Epithelial cell of prostate (primary cell): ENCODE data around the gene CLSTN2.

Experiments
- DNase-seq: peaks from one replicate; pipeline ENCODE4 v3.0.0-alpha.2; 2011; ENCODE audit warnings: low read depth, low spot score
- H3K27ac ChIP-seq: fragments of 450-650 bp; 2 replicates; pipeline ENCODE4 v1.5.1; 2017; ENCODE audit warnings: mild to moderate bottlenecking

Gene CLSTN2

GRCh38 chr3:140250945-140251344, 316.0 kb downstream of the CLSTN2 start:
- DNase-seq: no peak
- H3K27ac ChIP-seq: no peak overlapping the region

- no peak for DNase-seq
- H3K27ac ChIP-seq: no peak overlapping the region
Measured at GRCh38 chr3:140251678-140252077, 316.7 kb downstream of the CLSTN2 start.

DNA sequence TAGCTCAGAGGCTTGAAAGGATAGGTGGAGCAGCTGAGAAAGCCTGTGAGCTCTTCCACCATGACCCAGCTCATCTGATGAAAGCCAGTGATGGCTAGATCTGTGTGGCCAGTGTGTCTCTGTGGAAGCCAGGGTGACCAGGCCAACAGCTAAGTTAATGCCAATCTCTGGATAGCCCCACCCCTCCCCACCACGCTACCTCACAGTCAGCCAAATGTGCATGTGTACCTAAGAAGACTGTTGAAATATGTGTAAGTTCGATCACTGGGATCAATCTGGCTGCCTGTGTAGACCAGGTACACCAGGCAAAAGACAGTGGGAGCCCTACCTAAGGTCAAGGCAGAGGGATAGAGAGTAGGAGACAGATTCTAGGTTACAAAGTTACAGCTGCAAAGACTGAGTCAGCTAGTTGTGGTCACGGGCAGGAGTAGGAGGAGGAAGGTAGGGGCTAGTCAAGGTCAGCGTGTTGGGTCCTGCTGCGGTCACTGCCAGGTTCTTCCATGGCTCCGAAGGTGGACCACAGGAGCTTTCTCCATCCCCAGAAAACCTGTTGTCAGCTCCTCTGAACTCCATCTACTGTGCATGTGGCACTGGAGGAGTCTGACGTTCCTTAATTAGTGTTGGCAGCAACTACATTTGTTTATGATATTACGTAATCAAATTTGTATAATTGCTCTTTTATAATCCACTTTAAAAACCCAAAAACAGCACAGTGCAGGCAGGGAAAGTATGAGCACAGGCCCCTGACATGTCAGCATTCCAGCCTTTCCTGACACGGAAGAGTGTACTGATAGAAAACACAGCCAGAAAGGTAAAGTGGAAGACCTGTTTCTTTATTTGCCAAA, 318.0 kb downstream of the CLSTN2 start:
- no peak overlapping the region for H3K27ac ChIP-seq
- no peak for DNase-seq

GRCh38 chr3:140258222-140258724, 323.3 kb downstream of the CLSTN2 start:
- no peak overlapping the region for H3K27ac ChIP-seq
- no peak for DNase-seq

GRCh38 chr3:140265302-140265701, 330.3 kb downstream of the CLSTN2 start:
- no peak overlapping the region for H3K27ac ChIP-seq
- no peak for DNase-seq

DNA sequence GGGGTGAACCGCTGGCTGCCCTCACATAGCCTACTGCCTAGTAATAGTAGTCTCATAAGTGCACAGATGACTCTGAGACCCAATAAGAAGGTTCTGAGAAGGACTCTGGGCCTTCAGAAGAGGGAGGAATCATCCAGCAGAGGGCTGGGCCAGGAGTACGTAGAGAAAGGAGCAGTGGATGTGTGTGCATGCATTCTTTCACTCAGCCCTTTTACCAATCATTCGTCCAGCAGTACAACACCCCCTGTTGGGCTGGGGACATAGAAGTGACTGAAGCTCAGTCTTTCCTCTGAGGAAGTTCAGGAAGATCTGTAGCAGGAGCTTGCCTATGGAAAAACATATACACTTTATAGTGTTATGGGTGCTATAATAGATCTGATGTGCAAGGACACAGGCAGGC, 333.1 kb downstream of the CLSTN2 start:
- H3K27ac ChIP-seq: no peak overlapping the region
- DNase-seq: no peak

- DNase-seq: no peak
- H3K27ac ChIP-seq: no peak overlapping the region
Measured at GRCh38 chr3:140268610-140269009, 333.6 kb downstream of the CLSTN2 start.

- DNase-seq: peak; percentile 72
Measured at GRCh38 chr3:140270329-140270728, 335.3 kb downstream of the CLSTN2 start.

GRCh38 chr3:140273542-140274195, 338.7 kb downstream of the CLSTN2 start:
- DNase-seq: no peak
- H3K27ac ChIP-seq: no peak overlapping the region

More at GRCh38 chr3:140270329-140270728, 335.3 kb downstream of the CLSTN2 start:
- H3K27ac ChIP-seq: no peak overlapping the region

- H3K27ac ChIP-seq: no peak overlapping the region
- no peak for DNase-seq
Measured at GRCh38 chr3:140274429-140274828, 339.4 kb downstream of the CLSTN2 start.

GRCh38 chr3:140276703-140277102, 341.7 kb downstream of the CLSTN2 start:
- DNase-seq: no peak
- no peak overlapping the region for H3K27ac ChIP-seq

GRCh38 chr3:140277886-140278285, 342.9 kb downstream of the CLSTN2 start:
- H3K27ac ChIP-seq: no peak overlapping the region
- no peak for DNase-seq

GRCh38 chr3:140284372-140284771, 349.4 kb downstream of the CLSTN2 start:
- DNase-seq: no peak
- no peak overlapping the region for H3K27ac ChIP-seq

DNA sequence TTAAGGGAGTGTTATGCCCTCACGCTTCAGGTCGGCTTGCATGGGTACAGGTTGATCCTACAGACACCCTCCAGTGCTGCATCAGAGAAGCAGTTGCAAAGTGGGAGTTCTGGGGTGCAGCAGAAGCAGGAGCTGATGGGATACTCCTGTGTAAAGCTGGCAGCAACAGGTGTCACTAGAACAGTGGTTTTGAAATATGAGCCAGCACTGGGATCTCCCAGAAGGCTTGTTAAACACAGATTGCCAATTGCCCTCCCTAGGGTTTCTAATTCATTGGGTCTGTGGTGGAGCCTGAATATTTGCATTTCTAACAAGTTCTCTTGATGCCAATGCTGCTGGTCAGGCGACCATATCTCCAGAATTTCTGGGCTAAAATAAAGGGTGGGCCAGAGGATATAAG, 350.4 kb downstream of the CLSTN2 start:
- DNase-seq: no peak
- no peak overlapping the region for H3K27ac ChIP-seq

DNA sequence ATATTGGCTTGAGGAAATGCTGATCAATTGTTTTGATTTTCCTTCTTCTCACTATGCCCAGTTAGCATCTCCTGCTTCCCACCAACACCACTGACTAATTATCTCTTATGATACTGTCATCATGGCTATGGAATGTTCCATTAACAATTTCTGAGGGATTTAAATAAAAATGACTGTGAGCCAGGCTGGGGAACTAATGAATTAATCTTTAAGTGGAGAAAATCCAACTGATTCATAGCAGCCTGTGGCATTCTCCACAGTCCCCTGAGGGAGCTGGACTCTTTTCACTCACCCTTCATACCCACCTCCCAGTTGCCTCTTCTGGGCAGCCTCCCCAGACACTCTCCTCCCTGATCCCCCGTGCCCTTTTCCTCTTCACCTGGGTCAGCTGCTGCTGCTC, 353.6 kb downstream of the CLSTN2 start:
- no peak overlapping the region for H3K27ac ChIP-seq
- DNase-seq: no peak

GRCh38 chr3:140290105-140290504, 355.1 kb downstream of the CLSTN2 start:
- DNase-seq: peak; percentile 40
- peak overlapping the region; percentile 18 for H3K27ac ChIP-seq

- peak overlapping the region; percentile 86 for H3K27ac ChIP-seq
- no peak for DNase-seq
Measured at GRCh38 chr3:140292170-140292569, 357.2 kb downstream of the CLSTN2 start.

- DNase-seq: peak; percentile 78
- peak overlapping the region; percentile 86 for H3K27ac ChIP-seq
Measured at GRCh38 chr3:140292684-140293083, 357.7 kb downstream of the CLSTN2 start.

DNA sequence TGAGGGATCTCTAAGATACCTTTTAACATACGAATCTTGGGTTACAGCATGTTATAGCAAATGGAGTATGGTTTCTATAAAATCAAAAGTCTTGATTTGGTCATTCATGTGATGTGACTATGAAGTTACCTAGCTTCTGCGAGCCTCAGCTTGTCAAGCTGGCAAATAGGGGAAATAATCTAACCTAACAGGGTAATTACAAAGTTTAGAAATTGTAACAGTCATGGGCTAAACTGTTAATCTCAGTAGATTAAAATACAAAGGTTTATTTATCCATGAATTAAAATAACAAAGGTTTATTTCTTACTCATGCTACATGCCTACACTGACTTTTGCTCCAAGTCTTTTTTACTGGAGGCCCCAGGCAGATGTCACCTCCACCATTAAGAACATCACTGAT, 359.1 kb downstream of the CLSTN2 start:
- H3K27ac ChIP-seq: no peak overlapping the region
- no peak for DNase-seq

DNA sequence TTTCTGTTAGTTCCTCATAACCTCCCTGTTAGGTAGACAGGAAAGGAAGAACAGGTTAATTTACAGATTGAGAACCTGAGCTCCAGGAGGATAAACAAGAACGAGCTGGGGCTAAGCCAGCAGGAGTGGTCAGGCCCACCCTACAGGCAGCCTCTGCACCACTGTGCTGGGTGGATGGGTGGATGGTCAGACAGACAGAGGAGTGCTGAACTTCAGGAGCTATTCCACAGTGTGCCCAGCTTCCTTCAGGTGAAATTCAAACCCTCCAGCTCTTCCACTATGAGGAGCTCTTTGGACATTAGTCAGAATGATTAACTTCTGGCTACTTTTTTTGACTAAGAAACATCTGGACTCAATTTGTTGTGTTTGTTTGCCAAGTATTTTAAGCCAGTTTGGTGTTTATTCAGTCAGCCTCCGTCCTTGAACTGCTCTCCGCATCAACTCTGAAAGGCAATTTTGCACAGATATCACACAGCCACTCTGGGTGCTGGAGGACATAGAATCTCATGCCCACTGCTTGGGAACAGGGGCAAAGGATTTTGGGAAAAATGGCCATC, 361.9 kb downstream of the CLSTN2 start:
- no peak for DNase-seq
- H3K27ac ChIP-seq: no peak overlapping the region

- DNase-seq: no peak
- no peak overlapping the region for H3K27ac ChIP-seq
Measured at GRCh38 chr3:140298043-140298442, 363.1 kb downstream of the CLSTN2 start.
